Esophagus muscularis mucosa (tissue), 4 donors: ENCODE results near the gene RER1. TPM values are rescaled to one million over a fixed set of nuclear protein-coding genes. Genes with fewer than 3 reads are reported as not detected.

Experiments
- DNase-seq: peaks from one replicate; pipeline ENCODE4 v3.0.0-alpha.2; 2017; ENCODE audit errors: extremely low spot score
- H3K27ac ChIP-seq, 4 donors: fragments of 200-600 bp; sonication (generic); replicated peaks in 1 of 4; 1 replicate in 3 of 4; 2 replicates in 1 of 4; pipeline ENCODE4 v1.5.1; 2016 to 2019; ENCODE audit warnings: mild to moderate bottlenecking in 1 of 4
- H3K27me3 ChIP-seq, 4 donors: fragments of 200-600 bp; sonication (generic); one replicate each; pipeline versions ENCODE4 v1.5.1 to v1.6.0; 2016 to 2019
- H3K36me3 ChIP-seq, 4 donors: fragments of 200-600 bp; sonication (generic); one replicate each; pipeline ENCODE4 v1.5.1; 2016 to 2019
- H3K4me1 ChIP-seq, 4 donors: fragments of 200-600 bp; sonication (generic); one replicate each; pipeline ENCODE4 v1.5.1; 2016 to 2019
- H3K4me3 ChIP-seq, 4 donors: fragments of 200-600 bp; sonication (generic); 1 replicate in 2 of 4; 2 replicates in 2 of 4; pipeline ENCODE4 v1.5.1; 2016 to 2019; ENCODE audit warnings: mild to moderate bottlenecking in 4 of 4, moderate library complexity in 1 of 4
- H3K9me3 ChIP-seq, 4 donors: fragments of 200-600 bp; sonication (generic); 1 replicate in 3 of 4; 2 replicates in 1 of 4; pipeline ENCODE4 v1.5.1; 2016 to 2019
- EP300 ChIP-seq: sonication (generic); formaldehyde crosslinking; IDR thresholded peaks from one replicate; pipeline ENCODE4 v1.6.1; 2017; ENCODE audit warnings: antibody characterized with exemption
- POLR2A ChIP-seq: fragments of 450-650 bp; IDR thresholded peaks from one replicate; pipeline ENCODE4 v1.6.1; 2017; ENCODE audit warnings: antibody characterized with exemption, moderate library complexity, mild to moderate bottlenecking, low read depth
- POLR2AphosphoS5 ChIP-seq, 2 donors: sonication (generic); formaldehyde crosslinking; IDR thresholded peaks; one replicate each; pipeline ENCODE4 v1.6.1; 2017; ENCODE audit warnings: antibody characterized with exemption in 2 of 2
- WGBS: methylation state at CpG from one replicate; pipeline ENCODE4 v1.1.5; 2018; 5-methylcytosine and 5-hydroxymethylcytosine counted together
- intact Hi-C: fragments of 100-400 bp; cut with DNase I; formaldehyde crosslinking; loops from one replicate; pipeline ENCODE4 v1.15.1; 2023
- total RNA-seq, 4 donors: library from RNA; depleted of rRNA; stranded (reverse); fragments of >200 nt; gene quantifications; one replicate each; pipeline versions ENCODE4 v1.1.0 to v1.2.1, GENCODE V29; 2016
- TF ChIP-seq, protein P1 (sequence below), 3 experiments: fragments of 200-600 bp in 2 of 3; fragments of 450-650 bp in 1 of 3; sonication (generic) in 2 of 3; IDR thresholded peaks; one replicate each; pipeline ENCODE4 v1.5.1; 2017 to 2019; ENCODE audit warnings: antibody characterized with exemption in 3 of 3, mild to moderate bottlenecking in 2 of 3, moderate library complexity in 1 of 3

The RER1 gene
- total RNA-seq, 4 donors from 2014 or later: 47.3 to 67.3 (median 56.4) TPM

DNA sequence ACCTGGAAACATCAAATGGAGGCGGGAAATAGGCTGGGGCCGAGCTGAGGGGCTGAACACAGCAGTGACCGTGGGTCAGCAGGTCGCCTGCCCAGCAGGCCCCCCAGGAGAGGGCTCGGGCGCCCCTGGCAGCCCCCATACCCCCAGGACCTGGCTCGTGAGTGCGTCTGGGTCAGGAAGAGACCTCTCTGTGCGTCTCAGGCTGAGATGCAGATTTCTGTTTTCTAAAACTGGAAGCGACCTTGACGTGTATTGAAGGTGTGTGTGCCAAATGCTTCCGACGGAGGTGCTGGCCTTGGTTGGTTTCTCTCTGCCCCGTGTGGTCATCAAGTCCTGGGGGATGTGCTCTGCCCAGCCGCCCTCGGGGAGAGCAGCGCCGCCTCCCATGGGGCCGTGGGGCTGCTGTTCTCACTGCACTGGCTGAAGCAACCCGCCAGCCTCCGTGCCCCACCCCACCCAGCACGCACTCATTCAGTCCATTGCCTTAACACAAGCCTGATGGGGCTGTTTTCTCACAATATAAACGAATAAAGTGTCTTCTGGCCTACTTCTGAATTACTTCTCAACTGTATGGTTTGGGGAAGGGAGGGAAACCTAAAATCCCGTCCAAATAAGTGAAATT lies 13.4 kb downstream of the RER1 start:
- Histone ChIP-seq H3K4me1 (no peaks in the 10 kb centered on the region), H3K9me3 (no peaks in the 10 kb centered on the region), H3K36me3 (peaks cover 41 to 100% (median 90%) of the 10 kb centered on the region in 4 donors), H3K4me3 (no peak overlapping the region), H3K27me3 (no peaks in the 10 kb centered on the region), H3K27ac (no peak overlapping the region)
- DNase-seq: no peak
- TF ChIP-seq, protein P1, sequence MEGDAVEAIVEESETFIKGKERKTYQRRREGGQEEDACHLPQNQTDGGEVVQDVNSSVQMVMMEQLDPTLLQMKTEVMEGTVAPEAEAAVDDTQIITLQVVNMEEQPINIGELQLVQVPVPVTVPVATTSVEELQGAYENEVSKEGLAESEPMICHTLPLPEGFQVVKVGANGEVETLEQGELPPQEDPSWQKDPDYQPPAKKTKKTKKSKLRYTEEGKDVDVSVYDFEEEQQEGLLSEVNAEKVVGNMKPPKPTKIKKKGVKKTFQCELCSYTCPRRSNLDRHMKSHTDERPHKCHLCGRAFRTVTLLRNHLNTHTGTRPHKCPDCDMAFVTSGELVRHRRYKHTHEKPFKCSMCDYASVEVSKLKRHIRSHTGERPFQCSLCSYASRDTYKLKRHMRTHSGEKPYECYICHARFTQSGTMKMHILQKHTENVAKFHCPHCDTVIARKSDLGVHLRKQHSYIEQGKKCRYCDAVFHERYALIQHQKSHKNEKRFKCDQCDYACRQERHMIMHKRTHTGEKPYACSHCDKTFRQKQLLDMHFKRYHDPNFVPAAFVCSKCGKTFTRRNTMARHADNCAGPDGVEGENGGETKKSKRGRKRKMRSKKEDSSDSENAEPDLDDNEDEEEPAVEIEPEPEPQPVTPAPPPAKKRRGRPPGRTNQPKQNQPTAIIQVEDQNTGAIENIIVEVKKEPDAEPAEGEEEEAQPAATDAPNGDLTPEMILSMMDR (IDR thresholded peaks at IDR 0.05): no peak
- TF ChIP-seq POLR2A (no peak), POLR2AphosphoS5 (IDR thresholded peaks at IDR 0.05) (no peak), EP300 (no peak)
- intact Hi-C loops: no loop called here
- 73% methylated on average over 15 of the region's 24 CpGs for WGBS

DNA sequence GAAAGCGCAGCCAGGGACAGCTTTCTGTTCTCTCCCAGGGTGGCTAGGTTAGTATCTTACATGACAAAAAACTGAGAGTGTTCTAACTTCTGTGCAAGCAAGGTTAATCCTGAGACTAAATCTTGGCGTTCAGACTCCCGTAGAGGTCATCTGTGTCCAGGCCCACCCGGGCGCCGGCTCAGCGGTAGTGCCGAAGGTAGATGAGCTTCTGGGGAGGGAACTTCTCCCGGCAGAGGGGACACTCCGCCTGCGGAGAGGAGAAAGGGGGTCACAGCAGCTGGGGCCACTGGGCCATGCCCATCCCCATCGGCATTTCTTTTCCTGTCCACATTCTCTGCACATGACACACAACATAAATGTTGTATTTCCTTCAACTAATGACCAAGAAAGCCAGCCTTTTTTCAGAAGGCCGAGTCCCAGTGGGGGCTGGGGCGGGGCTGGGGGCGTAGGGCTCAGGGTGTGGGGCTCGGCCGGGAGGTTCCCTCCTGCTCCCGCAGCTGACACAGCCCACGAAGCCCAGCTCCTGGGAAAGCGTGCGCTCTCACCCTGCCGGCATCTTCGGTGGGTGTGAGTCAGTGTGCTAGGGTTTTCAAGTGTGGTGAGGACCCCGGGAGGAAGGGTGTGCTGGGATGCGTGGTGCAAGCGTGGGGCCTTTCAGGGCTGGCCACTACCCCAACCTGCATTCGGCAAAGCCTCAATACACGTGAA lies 14.1 kb downstream of the RER1 start:
- Histone ChIP-seq H3K36me3 (peaks cover 40 to 95% (median 83%) of the 10 kb centered on the region in 4 donors), H3K4me3 (no peak overlapping the region), H3K27me3 (no peaks in the 10 kb centered on the region), H3K9me3 (no peaks in the 10 kb centered on the region), H3K27ac (no peak overlapping the region), H3K4me1 (peaks cover 0 to 2% (median 0%) of the 10 kb centered on the region in 4 donors)
- intact Hi-C loops: no loop called here
- TF ChIP-seq EP300: no peak
- no peak for TF ChIP-seq POLR2A
- TF ChIP-seq, protein P1 (IDR thresholded peaks at IDR 0.05): no peak
- no peak for TF ChIP-seq POLR2AphosphoS5 (IDR thresholded peaks at IDR 0.05)
- no peak for DNase-seq
- 78% methylated on average over 19 of the region's 28 CpGs for WGBS

DNA sequence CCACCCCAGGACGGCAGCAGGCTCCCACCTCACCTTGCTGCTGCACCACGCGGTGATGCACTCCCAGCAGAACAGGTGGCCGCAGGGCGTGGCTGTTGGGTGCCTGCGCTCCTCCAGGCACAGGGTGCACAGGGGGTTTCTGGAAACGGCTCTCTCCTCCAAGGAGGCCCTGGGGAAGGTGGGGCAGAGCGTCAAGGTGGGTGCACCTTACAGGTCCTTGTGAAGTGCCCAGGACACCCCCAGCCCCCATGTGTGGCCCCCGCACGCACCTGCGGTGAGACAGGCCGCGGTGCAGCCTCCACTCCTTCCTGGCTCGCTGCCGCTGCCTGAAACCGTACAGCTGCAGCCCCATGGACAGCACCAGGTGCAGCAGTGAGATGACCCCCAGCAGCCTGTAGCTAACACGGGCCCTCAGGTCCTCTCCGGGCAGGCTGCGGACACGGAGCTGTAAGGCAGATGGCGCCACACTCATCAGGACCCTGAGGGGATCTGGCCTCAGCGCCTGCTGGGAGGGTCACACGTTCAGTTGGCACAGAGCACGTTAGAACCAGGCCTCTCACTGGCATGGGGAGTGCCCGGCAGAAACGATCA lies 14.9 kb downstream of the RER1 start:
- Histone ChIP-seq H3K36me3 (peaks cover 40 to 87% (median 77%) of the 10 kb centered on the region in 4 donors), H3K4me3 (no peak overlapping the region), H3K4me1 (peaks cover 3 to 10% (median 4%) of the 10 kb centered on the region in 4 donors), H3K27me3 (no peaks in the 10 kb centered on the region), H3K9me3 (no peaks in the 10 kb centered on the region), H3K27ac (no peak overlapping the region)
- 64% methylated on average over 14 of the region's 26 CpGs for WGBS
- DNase-seq: no peak
- no peak for TF ChIP-seq POLR2AphosphoS5 (IDR thresholded peaks at IDR 0.05)
- TF ChIP-seq POLR2A: no peak
- TF ChIP-seq, protein P1 (IDR thresholded peaks at IDR 0.05): no peak
- TF ChIP-seq EP300: no peak
- intact Hi-C loops: no loop called here

DNA sequence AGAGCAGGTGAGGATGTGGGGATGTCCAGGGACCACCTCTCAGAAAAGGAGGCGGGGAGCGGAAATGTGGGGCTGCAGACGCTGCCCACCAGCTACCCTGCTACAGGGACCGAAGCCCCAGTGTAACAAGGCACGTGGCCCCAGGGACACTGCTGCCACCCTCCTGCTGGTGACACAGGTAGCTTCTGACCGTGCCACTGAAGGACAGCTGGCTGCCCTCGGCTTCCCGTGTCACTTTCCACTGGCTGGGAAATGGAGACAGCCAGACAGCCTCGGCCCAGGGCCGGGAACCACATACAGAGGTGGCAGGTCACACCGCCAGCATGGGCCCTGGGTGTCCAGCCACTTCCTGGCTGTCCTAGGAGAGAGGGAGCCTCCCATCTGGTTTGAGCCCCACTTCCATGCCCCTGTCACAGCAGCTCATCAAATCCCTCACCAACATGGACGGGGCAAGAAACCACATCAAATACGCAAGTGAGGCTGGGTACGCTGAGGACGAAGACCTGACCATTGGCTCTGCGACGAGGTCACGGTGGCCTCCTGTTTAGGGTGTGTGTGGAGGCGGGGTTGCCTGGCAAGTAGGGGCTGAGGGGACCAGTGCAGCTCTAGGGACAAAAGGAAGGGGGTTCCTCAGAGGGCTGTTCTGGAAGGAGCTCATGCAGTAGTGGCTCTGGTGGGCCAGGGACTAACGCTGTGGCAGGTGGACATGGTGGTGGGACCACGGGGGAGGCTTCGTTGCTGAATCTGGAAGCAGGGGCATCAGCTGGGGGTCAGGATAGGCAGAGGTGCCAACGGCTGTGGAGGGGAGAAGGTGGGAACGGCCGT lies 15.7 kb downstream of the RER1 start:
- Histone ChIP-seq H3K9me3 (no peaks in the 10 kb centered on the region), H3K4me3 (no peak overlapping the region), H3K4me1 (peaks cover 8 to 17% (median 10%) of the 10 kb centered on the region in 4 donors), H3K36me3 (peaks cover 33 to 79% (median 69%) of the 10 kb centered on the region in 4 donors), H3K27ac (no peak overlapping the region), H3K27me3 (no peaks in the 10 kb centered on the region)
- no peak for DNase-seq
- WGBS: 72% methylated on average over 18 of the region's 25 CpGs
- TF ChIP-seq POLR2A (no peak), EP300 (no peak), POLR2AphosphoS5 (IDR thresholded peaks at IDR 0.05) (no peak)
- TF ChIP-seq, protein P1 (IDR thresholded peaks at IDR 0.05): no peak
- intact Hi-C loops: no loop called here
